HEK293T (cell line): Measurements from ENCODE around the gene GABRB1.
A peak's percentile ranks its signal among the peaks of the same experiment; 100 is the strongest.

Experiments used
- CTCF ChIA-PET: fragments of 350-600 bp; formaldehyde crosslinking; extraction: SDS; loops from one replicate; lab custom pipeline; 2021; ENCODE audit warnings: antibody characterized with exemption, inconsistent platforms; lab: Yijun Ruan, JAX
- POLR2A ChIA-PET: fragments of 350-600 bp; formaldehyde crosslinking; extraction: SDS; loops from one replicate; lab custom pipeline; 2020; ENCODE audit warnings: antibody characterized with exemption, inconsistent platforms; lab: Yijun Ruan, JAX
- DNase-seq: peaks from one replicate; pipeline ENCODE4 v3.0.0; 2012; ENCODE audit warnings: mixed read lengths; ENCODE audit errors: extremely low spot score
- ARNT ChIP-seq: fragments of 450-650 bp; IDR thresholded peaks from 2 replicates; pipeline ENCODE4 v1.6.1; 2017; ENCODE audit warnings: mild to moderate bottlenecking
- BHLHE40 ChIP-seq: fragments of 450-650 bp; IDR thresholded peaks from 2 replicates; pipeline ENCODE4 v1.6.1; 2016; ENCODE audit warnings: mild to moderate bottlenecking, moderate library complexity, borderline replicate concordance
- CTBP1 ChIP-seq: fragments of 450-650 bp; IDR thresholded peaks from 2 replicates; pipeline ENCODE4 v1.6.1; 2016; ENCODE audit warnings: borderline replicate concordance
- ELF4 ChIP-seq: fragments of 450-650 bp; IDR thresholded peaks from 2 replicates; pipeline ENCODE4 v1.6.1; 2017; ENCODE audit warnings: antibody characterized with exemption
- FOXA1 ChIP-seq: fragments of 450-650 bp; IDR thresholded peaks from 2 replicates; pipeline ENCODE4 v1.6.1; 2016; ENCODE audit warnings: mild to moderate bottlenecking
- FOXK2 ChIP-seq: fragments of 450-650 bp; IDR thresholded peaks from 2 replicates; pipeline ENCODE4 v1.6.1; 2016; ENCODE audit warnings: mild to moderate bottlenecking
- FOXM1 ChIP-seq: fragments of 450-650 bp; IDR thresholded peaks from 2 replicates; pipeline ENCODE4 v1.6.1; 2017; ENCODE audit warnings: mild to moderate bottlenecking, borderline replicate concordance
- HDGF ChIP-seq: fragments of 450-650 bp; IDR thresholded peaks from 2 replicates; pipeline ENCODE4 v1.6.1; 2017; ENCODE audit warnings: antibody characterized with exemption, borderline replicate concordance
- L3MBTL2 ChIP-seq: fragments of 450-650 bp; conservative IDR thresholded peaks from 2 replicates; pipeline ENCODE4 v1.6.1; 2016; ENCODE audit warnings: mild to moderate bottlenecking
- LEF1 ChIP-seq: fragments of 450-650 bp; IDR thresholded peaks from 2 replicates; pipeline ENCODE4 v1.6.1; 2017; ENCODE audit warnings: mild to moderate bottlenecking, borderline replicate concordance
- NFRKB ChIP-seq: fragments of 450-650 bp; IDR thresholded peaks from 2 replicates; pipeline ENCODE4 v1.6.1; 2016; ENCODE audit warnings: mild to moderate bottlenecking, moderate library complexity
- PKNOX1 ChIP-seq: fragments of 450-650 bp; IDR thresholded peaks from 2 replicates; pipeline ENCODE4 v1.6.1; 2016
- SP1 ChIP-seq: fragments of 450-650 bp; IDR thresholded peaks from 2 replicates; pipeline ENCODE4 v1.6.1; 2017
- SUZ12 ChIP-seq: fragments of 450-650 bp; IDR thresholded peaks from 2 replicates; pipeline ENCODE4 v1.6.1; 2016; ENCODE audit warnings: mild to moderate bottlenecking
- TARDBP ChIP-seq: fragments of 450-650 bp; IDR thresholded peaks from 2 replicates; pipeline ENCODE4 v1.6.1; 2016
- ZNF384 ChIP-seq: fragments of 450-650 bp; IDR thresholded peaks from 2 replicates; pipeline ENCODE4 v1.6.1; 2016

GABRB1 gene

GRCh38 chr4:46994007-46994405, 37.4 kb upstream of the GABRB1 start:
- POLR2A ChIA-PET, result no interaction called here
- DNase-seq, result no peak
- TF ChIP-seq TARDBP, result no peak
- TF ChIP-seq NFRKB, result no peak
- no peak for TF ChIP-seq FOXM1
- TF ChIP-seq BHLHE40, result no peak
- TF ChIP-seq ZNF384, result no peak
- TF ChIP-seq FOXA1, result no peak
- CTCF ChIA-PET, result no interaction called here

GRCh38 chr4:46999566-46999965, 31.8 kb upstream of the GABRB1 start:
- DNase-seq, result no peak
- ChIA-PET CTCF (no interaction called here), POLR2A (no interaction called here)
- TF ChIP-seq CTBP1 (no peak), ARNT (no peak)

GRCh38 chr4:47000406-47000805, 31.0 kb upstream of the GABRB1 start:
- TF ChIP-seq L3MBTL2, result no peak
- ChIA-PET POLR2A (no interaction called here), CTCF (interaction anchor here (0.6 to 1.2 kb wide), 2 partner anchors 20 to 22 kb away, joined by 3 to 4 read pairs; no protein-coding TSS in a partner anchor)
- no peak for DNase-seq

- TF ChIP-seq L3MBTL2, result no peak
- no peak for TF ChIP-seq CTBP1
- TF ChIP-seq SUZ12, result no peak
- TF ChIP-seq NFRKB, result no peak
- no peak for TF ChIP-seq PKNOX1
- TF ChIP-seq FOXA1, result no peak
- no peak for TF ChIP-seq TARDBP
- TF ChIP-seq ELF4, result no peak
- no peak for TF ChIP-seq FOXK2
- TF ChIP-seq LEF1, result no peak
- TF ChIP-seq SP1, result no peak
- no peak for TF ChIP-seq FOXM1
- TF ChIP-seq BHLHE40, result no peak
- TF ChIP-seq HDGF, result no peak
- TF ChIP-seq ZNF384, result no peak
- no peak for TF ChIP-seq ARNT
- ChIA-PET CTCF (no interaction called here), POLR2A (no interaction called here)
- peak; percentile 3 for DNase-seq
Observed at GRCh38 chr4:47002580-47002979, 28.8 kb upstream of the GABRB1 start.

GRCh38 chr4:47010347-47010911, 20.9 kb upstream of the GABRB1 start:
- DNase-seq, result no peak
- TF ChIP-seq FOXK2 (no peak), SP1 (no peak), ZNF384 (no peak), TARDBP (no peak), NFRKB (no peak), FOXA1 (no peak), CTBP1 (no peak)
- CTCF ChIA-PET, result no interaction called here
- POLR2A ChIA-PET, result no interaction called here

GRCh38 chr4:47010912-47011446, 20.4 kb upstream of the GABRB1 start:
- no peak for TF ChIP-seq FOXK2
- TF ChIP-seq ARNT, result no peak
- no peak for TF ChIP-seq SP1
- TF ChIP-seq CTBP1, result no peak
- no peak for TF ChIP-seq PKNOX1
- TF ChIP-seq NFRKB, result no peak
- TF ChIP-seq FOXA1, result no peak
- no peak for TF ChIP-seq L3MBTL2
- TF ChIP-seq ELF4, result no peak
- TF ChIP-seq TARDBP, result no peak
- no peak for TF ChIP-seq LEF1
- no peak for TF ChIP-seq BHLHE40
- no peak for TF ChIP-seq ZNF384
- TF ChIP-seq FOXM1, result no peak
- TF ChIP-seq HDGF, result no peak
- no peak for TF ChIP-seq SUZ12
- no peak for DNase-seq
- CTCF ChIA-PET, result no interaction called here
- POLR2A ChIA-PET, result no interaction called here

- ChIA-PET POLR2A (no interaction called here), CTCF (no interaction called here)
- no peak for DNase-seq
- no peak for TF ChIP-seq LEF1
- no peak for TF ChIP-seq ELF4
- no peak for TF ChIP-seq FOXM1
- TF ChIP-seq SUZ12, result no peak
- TF ChIP-seq L3MBTL2, result no peak
- TF ChIP-seq CTBP1, result no peak
- no peak for TF ChIP-seq NFRKB
- no peak for TF ChIP-seq FOXK2
- TF ChIP-seq HDGF, result no peak
- TF ChIP-seq ARNT, result no peak
- no peak for TF ChIP-seq BHLHE40
- TF ChIP-seq PKNOX1, result no peak
Observed at GRCh38 chr4:47012676-47013075, 18.7 kb upstream of the GABRB1 start.
